HG03097 (cell line): ENCODE measurements around the gene USP43.

Experiments
- ATAC-seq: cut with Tn5 transposase; IDR thresholded peaks from one replicate; pipeline ENCODE4 v1.9.1; 2021; ENCODE audit not compliant: unreplicated experiment, low FRiP score

Gene USP43

GRCh38 chr17:9776911-9777310, 131.6 kb downstream of the USP43 start:
- no peak for ATAC-seq
